ENCODE data around the gene RNU1-1. TPM values are rescaled to one million over a fixed set of nuclear protein-coding genes. Genes with fewer than 3 reads are reported as not detected.

Gene RNU1-1
- total RNA-seq, 1 experiment from 2014 or later, result not detected

Other genes starting within 250 kb of the RNU1-1 start
- 13.0 and 14.5 TPM in 2 replicates for gene FBXO42, start 161.8 kb downstream of the RNU1-1 start, total RNA-seq (2014; rRNA removed)
- 118 and 123 TPM in 2 replicates for gene SZRD1, start 147.0 kb downstream of the RNU1-1 start, total RNA-seq (2014; rRNA removed)
- gene SPATA21, start 76.9 kb downstream of the RNU1-1 start, total RNA-seq (2014; rRNA removed), result not detected in 2 replicates
- 51.9 and 52.4 TPM in 2 replicates for gene NECAP2, start 73.6 kb downstream of the RNU1-1 start, total RNA-seq (2014; rRNA removed)
- gene NBPF1, start 99.3 kb upstream of the RNU1-1 start, total RNA-seq (2014; rRNA removed), result 23.0 and 24.9 TPM in 2 replicates
- gene RNU1-3, start 152.7 kb upstream of the RNU1-1 start, total RNA-seq (2014; rRNA removed), result under 0.01 TPM in 1 of 2 replicates, not detected in the other
- gene RNU1-4, start 226.2 kb upstream of the RNU1-1 start, total RNA-seq (2014; rRNA removed), result under 0.01 TPM in 1 of 2 replicates, not detected in the other

Data from LHCN-M2 (cell line).